ENCODE measurements around the gene MAP7. TPM values are rescaled to one million over a fixed set of nuclear protein-coding genes. Genes with fewer than 3 reads are reported as not detected.

The MAP7 gene
- polyA plus RNA-seq, 1 donor from 2014 or later, result 5.1 TPM

- no peaks in the 10 kb centered on the region for H4K20me1 ChIP-seq (ENCODE audit: insufficient read depth)
- no peak for TF ChIP-seq TAF1 (IDR thresholded peaks at IDR 0.05; ENCODE audit: low read depth)
- no peak for TF ChIP-seq EZH2 (IDR thresholded peaks at IDR 0.05; ENCODE audit: borderline replicate concordance, insufficient read depth, low read length, poor library complexity, severe bottlenecking)
- TF ChIP-seq RAD21 (conservative IDR thresholded peaks at IDR 0.05), result no peak
- TF ChIP-seq, protein P1, sequence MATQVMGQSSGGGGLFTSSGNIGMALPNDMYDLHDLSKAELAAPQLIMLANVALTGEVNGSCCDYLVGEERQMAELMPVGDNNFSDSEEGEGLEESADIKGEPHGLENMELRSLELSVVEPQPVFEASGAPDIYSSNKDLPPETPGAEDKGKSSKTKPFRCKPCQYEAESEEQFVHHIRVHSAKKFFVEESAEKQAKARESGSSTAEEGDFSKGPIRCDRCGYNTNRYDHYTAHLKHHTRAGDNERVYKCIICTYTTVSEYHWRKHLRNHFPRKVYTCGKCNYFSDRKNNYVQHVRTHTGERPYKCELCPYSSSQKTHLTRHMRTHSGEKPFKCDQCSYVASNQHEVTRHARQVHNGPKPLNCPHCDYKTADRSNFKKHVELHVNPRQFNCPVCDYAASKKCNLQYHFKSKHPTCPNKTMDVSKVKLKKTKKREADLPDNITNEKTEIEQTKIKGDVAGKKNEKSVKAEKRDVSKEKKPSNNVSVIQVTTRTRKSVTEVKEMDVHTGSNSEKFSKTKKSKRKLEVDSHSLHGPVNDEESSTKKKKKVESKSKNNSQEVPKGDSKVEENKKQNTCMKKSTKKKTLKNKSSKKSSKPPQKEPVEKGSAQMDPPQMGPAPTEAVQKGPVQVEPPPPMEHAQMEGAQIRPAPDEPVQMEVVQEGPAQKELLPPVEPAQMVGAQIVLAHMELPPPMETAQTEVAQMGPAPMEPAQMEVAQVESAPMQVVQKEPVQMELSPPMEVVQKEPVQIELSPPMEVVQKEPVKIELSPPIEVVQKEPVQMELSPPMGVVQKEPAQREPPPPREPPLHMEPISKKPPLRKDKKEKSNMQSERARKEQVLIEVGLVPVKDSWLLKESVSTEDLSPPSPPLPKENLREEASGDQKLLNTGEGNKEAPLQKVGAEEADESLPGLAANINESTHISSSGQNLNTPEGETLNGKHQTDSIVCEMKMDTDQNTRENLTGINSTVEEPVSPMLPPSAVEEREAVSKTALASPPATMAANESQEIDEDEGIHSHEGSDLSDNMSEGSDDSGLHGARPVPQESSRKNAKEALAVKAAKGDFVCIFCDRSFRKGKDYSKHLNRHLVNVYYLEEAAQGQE (IDR thresholded peaks at IDR 0.05; ENCODE audit: borderline replicate concordance), result no peak
- no peak for TF ChIP-seq POLR2AphosphoS5 (IDR thresholded peaks at IDR 0.05)
- no peak for TF ChIP-seq SMC3 (conservative IDR thresholded peaks at IDR 0.05; ENCODE audit: poor library complexity)
- TF ChIP-seq MXI1 (conservative IDR thresholded peaks at IDR 0.05; ENCODE audit: poor library complexity, severe bottlenecking), result no peak
- TF ChIP-seq EP300 (conservative IDR thresholded peaks at IDR 0.05; ENCODE audit: poor library complexity, severe bottlenecking), result no peak
- no peak for TF ChIP-seq CTCF (IDR thresholded peaks at IDR 0.05; ENCODE audit: poor library complexity, severe bottlenecking)
- H3K4me2 ChIP-seq (ENCODE audit: low read length), result no peak overlapping the region
- no peaks in the 10 kb centered on the region for H3K27me3 ChIP-seq (ENCODE audit: insufficient read depth, low read depth, low read length)
- no peaks in the 10 kb centered on the region for H3K9me2 ChIP-seq (ENCODE audit: insufficient read depth, low read length)
- H3K9ac ChIP-seq (ENCODE audit: low read length), result no peak overlapping the region
- H3F3A ChIP-seq (ENCODE audit: insufficient read depth, low read length, poor library complexity, severe bottlenecking), result no peaks in the 10 kb centered on the region
- H3K36me3 ChIP-seq (ENCODE audit: insufficient read depth, low read length), result no peaks in the 10 kb centered on the region
- no peaks in the 10 kb centered on the region for H3K9me3 ChIP-seq (ENCODE audit: low read length)
- H2AFZ ChIP-seq (ENCODE audit: low read depth, low read length), result no peak overlapping the region
- no peak overlapping the region for H3K4me3 ChIP-seq (ENCODE audit: low read length)
- no peak overlapping the region for H3K27ac ChIP-seq (ENCODE audit: low read length)
- no peaks in the 10 kb centered on the region for H3K79me2 ChIP-seq (replicated peaks; ENCODE audit: insufficient read depth, low read length)
Measured at GRCh38 chr6:136566007-136566487, 15.8 kb upstream of the MAP7 start.

DNA sequence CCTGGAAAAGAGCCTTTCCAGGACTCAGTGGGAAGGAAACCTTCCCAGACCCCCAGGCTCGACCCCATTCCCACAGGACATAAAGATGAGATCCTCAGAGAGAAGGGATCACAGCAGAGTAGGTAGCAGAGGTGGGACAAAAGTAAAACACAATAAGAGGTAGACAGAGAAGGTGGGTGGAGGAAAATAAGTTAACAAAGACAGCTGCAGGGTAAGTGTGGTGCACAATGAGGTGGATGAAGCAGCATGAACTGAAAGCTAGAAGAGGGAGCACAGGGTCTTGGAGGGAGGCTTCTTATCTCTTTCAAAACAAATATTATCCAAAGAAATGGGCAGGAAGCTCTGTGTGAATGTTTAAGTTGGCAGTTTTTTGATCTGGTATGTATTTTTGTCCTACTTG lies 14.0 kb upstream of the MAP7 start:
- no peak overlapping the region for H3K27ac ChIP-seq (ENCODE audit: low read length)
- H3K79me2 ChIP-seq (replicated peaks; ENCODE audit: insufficient read depth, low read length), result no peaks in the 10 kb centered on the region
- no peak overlapping the region for H3K4me2 ChIP-seq (ENCODE audit: low read length)
- no peaks in the 10 kb centered on the region for H3K36me3 ChIP-seq (ENCODE audit: insufficient read depth, low read length)
- no peaks in the 10 kb centered on the region for H3F3A ChIP-seq (ENCODE audit: insufficient read depth, low read length, poor library complexity, severe bottlenecking)
- no peaks in the 10 kb centered on the region for H3K27me3 ChIP-seq (ENCODE audit: insufficient read depth, low read depth, low read length)
- TF ChIP-seq POLR2AphosphoS5 (IDR thresholded peaks at IDR 0.05), result no peak
- no peak for TF ChIP-seq EZH2 (IDR thresholded peaks at IDR 0.05; ENCODE audit: borderline replicate concordance, insufficient read depth, low read length, poor library complexity, severe bottlenecking)
- TF ChIP-seq CTCF (IDR thresholded peaks at IDR 0.05; ENCODE audit: poor library complexity, severe bottlenecking), result no peak
- TF ChIP-seq TAF1 (IDR thresholded peaks at IDR 0.05; ENCODE audit: low read depth), result no peak
- TF ChIP-seq EP300 (conservative IDR thresholded peaks at IDR 0.05; ENCODE audit: poor library complexity, severe bottlenecking), result no peak
- TF ChIP-seq SMC3 (conservative IDR thresholded peaks at IDR 0.05; ENCODE audit: poor library complexity), result no peak
- TF ChIP-seq MXI1 (conservative IDR thresholded peaks at IDR 0.05; ENCODE audit: poor library complexity, severe bottlenecking), result no peak
- no peak for TF ChIP-seq RAD21 (conservative IDR thresholded peaks at IDR 0.05)
- no peak overlapping the region for H2AFZ ChIP-seq (ENCODE audit: low read depth, low read length)
- no peaks in the 10 kb centered on the region for H3K9me2 ChIP-seq (ENCODE audit: insufficient read depth, low read length)
- no peaks in the 10 kb centered on the region for H4K20me1 ChIP-seq (ENCODE audit: insufficient read depth)
- H3K9ac ChIP-seq (ENCODE audit: low read length), result no peak overlapping the region
- no peaks in the 10 kb centered on the region for H3K9me3 ChIP-seq (ENCODE audit: low read length)
- no peak overlapping the region for H3K4me3 ChIP-seq (ENCODE audit: low read length)

All from neural cell (in vitro differentiated cells).